Measurements from ENCODE around the gene RNF43.

- TF ChIP-seq CTCF (IDR thresholded peaks at IDR 0.05) (no peak), POLR2A (IDR thresholded peaks at IDR 0.05) (no peak), EP300 (IDR thresholded peaks at IDR 0.05) (no peak), POLR2AphosphoS5 (IDR thresholded peaks at IDR 0.05) (no peak)
These were observed 938 bp downstream of the RNF43 start for GRCh38 chr17:58416396-58416795.

Data from sigmoid colon (tissue), 4 donors.